Suprapubic skin (tissue), 4 donors: ENCODE results near the gene GXYLT2. TPM values are rescaled to one million over a fixed set of nuclear protein-coding genes. Genes with fewer than 3 reads are reported as not detected.

ENCODE experiments used
- DNase-seq, 2 donors: peaks; one replicate each; pipeline ENCODE4 v3.0.0-alpha.2; 2019; ENCODE audit warnings: low spot score in 2 of 2
- H3K27ac ChIP-seq: fragments of 200-600 bp; sonication (generic); one replicate; pipeline ENCODE4 v1.5.1; 2019
- H3K27me3 ChIP-seq: fragments of 200-600 bp; sonication (generic); one replicate; pipeline ENCODE4 v1.5.1; 2019
- H3K36me3 ChIP-seq: fragments of 200-600 bp; sonication (generic); one replicate; pipeline ENCODE4 v1.5.1; 2019
- H3K4me1 ChIP-seq: fragments of 200-600 bp; sonication (generic); one replicate; pipeline ENCODE4 v1.5.1; 2019
- H3K4me3 ChIP-seq: fragments of 200-600 bp; sonication (generic); one replicate; pipeline ENCODE4 v1.5.1; 2019; ENCODE audit warnings: mild to moderate bottlenecking
- H3K9me3 ChIP-seq: fragments of 200-600 bp; sonication (generic); one replicate; pipeline ENCODE4 v1.5.1; 2019
- CTCF ChIP-seq, 2 donors: fragments of 200-600 bp in 1 of 2; fragments of 450-650 bp in 1 of 2; sonication (generic) in 1 of 2; IDR thresholded peaks; one replicate each; pipeline ENCODE4 v1.5.1; 2016 to 2019; ENCODE audit warnings: antibody characterized with exemption in 2 of 2, mild to moderate bottlenecking in 1 of 2, moderate library complexity in 1 of 2
- EP300 ChIP-seq: sonication (generic); formaldehyde crosslinking; IDR thresholded peaks from one replicate; pipeline ENCODE4 v1.6.1; 2017; ENCODE audit warnings: antibody characterized with exemption
- POLR2A ChIP-seq, 2 donors: fragments of 450-650 bp; IDR thresholded peaks; one replicate each; pipeline ENCODE4 v1.6.1; 2017; ENCODE audit warnings: antibody characterized with exemption in 2 of 2, mild to moderate bottlenecking in 2 of 2, moderate library complexity in 2 of 2
- POLR2AphosphoS5 ChIP-seq, 3 donors: sonication (generic); formaldehyde crosslinking; IDR thresholded peaks; one replicate each; pipeline ENCODE4 v1.6.1; 2017; ENCODE audit warnings: antibody characterized with exemption in 3 of 3
- WGBS: methylation state at CpG from one replicate; pipeline ENCODE4 v1.1.5; 2018; 5-methylcytosine and 5-hydroxymethylcytosine counted together
- total RNA-seq, 4 donors: library from RNA; depleted of rRNA; stranded (reverse); fragments of >200 nt; gene quantifications; one replicate each; pipeline ENCODE4 v1.1.0, GENCODE V29; 2016

The GXYLT2 gene
- total RNA-seq, 4 donors from 2014 or later: 0.72 to 18.6 (median 2.1) TPM

GRCh38 chr3:72930754-72931153 is 42.9 kb downstream of the GXYLT2 start:
- TF ChIP-seq CTCF (IDR thresholded peaks at IDR 0.05) (no peak), POLR2AphosphoS5 (IDR thresholded peaks at IDR 0.05) (no peak), EP300 (no peak)
- Histone ChIP-seq H3K9me3 (no peaks in the 10 kb centered on the region), H3K27me3 (no peaks in the 10 kb centered on the region), H3K4me3 (no peak overlapping the region), H3K36me3 (no peaks in the 10 kb centered on the region), H3K4me1 (no peaks in the 10 kb centered on the region), H3K27ac (no peak overlapping the region)
- 85% methylated on average over 4 of the region's 4 CpGs for WGBS
- no peak for DNase-seq

- TF ChIP-seq POLR2A (IDR thresholded peaks at IDR 0.05) (no peak), POLR2AphosphoS5 (IDR thresholded peaks at IDR 0.05) (no peak), CTCF (IDR thresholded peaks at IDR 0.05) (no peak), EP300 (no peak)
- no peaks in the 10 kb centered on the region for H3K36me3 ChIP-seq
- no peak overlapping the region for H3K4me3 ChIP-seq
- no peaks in the 10 kb centered on the region for H3K4me1 ChIP-seq
- H3K9me3 ChIP-seq: no peaks in the 10 kb centered on the region
- H3K27me3 ChIP-seq: no peaks in the 10 kb centered on the region
- no peak for DNase-seq
- no peak overlapping the region for H3K27ac ChIP-seq
Observed at GRCh38 chr3:72932416-72932815, 44.6 kb downstream of the GXYLT2 start.

GRCh38 chr3:72938471-72939265 is 50.8 kb downstream of the GXYLT2 start:
- Histone ChIP-seq H3K27ac (peak overlapping the region; percentile 22), H3K36me3 (no peaks in the 10 kb centered on the region), H3K4me3 (no peak overlapping the region), H3K4me1 (peaks cover 12% of the 10 kb centered on the region), H3K9me3 (no peaks in the 10 kb centered on the region), H3K27me3 (no peaks in the 10 kb centered on the region)
- TF ChIP-seq EP300 (no peak), POLR2AphosphoS5 (IDR thresholded peaks at IDR 0.05) (peak in 2 of 3 donors; percentile 82 to 94), CTCF (IDR thresholded peaks at IDR 0.05) (peak; percentile 40 to 72)
- 22% methylated on average over 5 of the region's 5 CpGs for WGBS
- peak in 1 of 2 donors; percentile 76 for DNase-seq

- Histone ChIP-seq H3K36me3 (no peaks in the 10 kb centered on the region), H3K27me3 (no peaks in the 10 kb centered on the region), H3K27ac (no peak overlapping the region), H3K9me3 (no peaks in the 10 kb centered on the region), H3K4me3 (no peak overlapping the region), H3K4me1 (peaks cover 12% of the 10 kb centered on the region)
- no peak for TF ChIP-seq CTCF (IDR thresholded peaks at IDR 0.05)
- no peak for TF ChIP-seq EP300
- TF ChIP-seq POLR2A (IDR thresholded peaks at IDR 0.05): no peak
- TF ChIP-seq POLR2AphosphoS5 (IDR thresholded peaks at IDR 0.05): no peak
- WGBS: 83% methylated on average over 1 of the region's 1 CpG
- no peak for DNase-seq
Observed at GRCh38 chr3:72941245-72941644, 53.4 kb downstream of the GXYLT2 start.

- no peaks in the 10 kb centered on the region for H3K9me3 ChIP-seq
- no peaks in the 10 kb centered on the region for H3K27me3 ChIP-seq
- 74% methylated on average over 5 of the region's 5 CpGs for WGBS
- no peak for DNase-seq
- H3K27ac ChIP-seq: no peak overlapping the region
- H3K4me3 ChIP-seq: no peak overlapping the region
- no peaks in the 10 kb centered on the region for H3K36me3 ChIP-seq
- TF ChIP-seq POLR2AphosphoS5 (IDR thresholded peaks at IDR 0.05) (no peak), EP300 (no peak), POLR2A (IDR thresholded peaks at IDR 0.05) (no peak), CTCF (IDR thresholded peaks at IDR 0.05) (no peak)
- H3K4me1 ChIP-seq: peaks cover 12% of the 10 kb centered on the region
Observed at GRCh38 chr3:72942427-72942826, 54.6 kb downstream of the GXYLT2 start.
